SU-DHL-6 (cell line): Measurements from ENCODE around the gene OSCP1.

ENCODE experiments used
- H2AFZ ChIP-seq: fragments of 200-600 bp; sonication (generic); 2 replicates; pipeline ENCODE4 v1.6.1; 2014; ENCODE audit warnings: low read depth, mild to moderate bottlenecking, moderate library complexity, mixed read lengths, antibody characterized with exemption, low read length; ENCODE audit not compliant: severe bottlenecking
- H3F3A ChIP-seq: fragments of 200-600 bp; shearing (Covaris generic); 2 replicates; pipeline ENCODE4 v1.6.0; 2016; ENCODE audit warnings: antibody characterized with exemption, mild to moderate bottlenecking; ENCODE audit not compliant: insufficient read depth
- H3K27ac ChIP-seq: fragments of 200-600 bp; sonication (generic); 2 replicates; pipeline ENCODE4 v1.5.1; 2016; ENCODE audit warnings: low read depth, mild to moderate bottlenecking, low read length, moderate library complexity, mixed read lengths
- H3K27me3 ChIP-seq: fragments of 200-600 bp; sonication (generic), shearing (Covaris generic); 2 replicates; pipeline ENCODE4 v1.6.0; 2014; ENCODE audit warnings: mild to moderate bottlenecking, low read length
- H3K36me3 ChIP-seq: fragments of 200-600 bp; sonication (generic); 2 replicates; pipeline ENCODE4 v1.6.1; 2014; ENCODE audit warnings: mild to moderate bottlenecking, low read length, mixed read lengths
- H3K4me2 ChIP-seq: fragments of 300-600, 200-600 bp; shearing (Covaris generic), sonication (generic); 2 replicates; pipeline ENCODE4 v1.6.0; 2014; ENCODE audit warnings: low read length, low read depth, mild to moderate bottlenecking; ENCODE audit not compliant: poor library complexity, severe bottlenecking
- H3K4me3 ChIP-seq: fragments of 200-600 bp; sonication (generic); 2 replicates; pipeline ENCODE4 v1.5.1; 2014; ENCODE audit warnings: antibody characterized with exemption, low read length, mild to moderate bottlenecking, mixed read lengths; ENCODE audit not compliant: insufficient read depth, poor library complexity, severe bottlenecking
- H3K79me2 ChIP-seq: fragments of 200-600 bp; sonication (generic); 2 replicates; pipeline ENCODE4 v1.6.1; 2014; ENCODE audit warnings: mild to moderate bottlenecking, low read length, moderate library complexity; ENCODE audit not compliant: insufficient read depth
- H3K9ac ChIP-seq: fragments of 200-600 bp; sonication (generic); 2 replicates; pipeline ENCODE4 v1.7.0; 2014; ENCODE audit warnings: mild to moderate bottlenecking, low read length
- H3K9me2 ChIP-seq: fragments of 200-600 bp; sonication (generic); replicated peaks from 2 replicates; pipeline ENCODE4 v1.6.1; 2014; ENCODE audit warnings: low read length; ENCODE audit not compliant: insufficient read depth
- H3K9me3 ChIP-seq: fragments of 200-600 bp; sonication (generic); 2 replicates; pipeline ENCODE4 v1.6.1; 2014; ENCODE audit warnings: low read length, mixed read lengths; ENCODE audit not compliant: insufficient read depth
- H4K20me1 ChIP-seq: fragments of 200-600 bp; sonication (generic); 2 replicates; pipeline ENCODE4 v1.6.1; 2014; ENCODE audit warnings: low read depth, mild to moderate bottlenecking, antibody characterized with exemption, low read length, moderate library complexity, mixed read lengths
- EZH2phosphoT487 ChIP-seq: fragments of 200-600 bp; sonication (generic), shearing (Covaris generic); conservative IDR thresholded peaks from 2 replicates; pipeline ENCODE4 v1.6.1; 2018; ENCODE audit warnings: mild to moderate bottlenecking, antibody characterized with exemption, low read length, moderate library complexity, mixed read lengths
- TF ChIP-seq, protein P1 (sequence below): fragments of 200-600 bp; sonication (generic); IDR thresholded peaks from one replicate; pipeline ENCODE4 v1.5.1; 2017; ENCODE audit warnings: antibody characterized with exemption, mild to moderate bottlenecking, low read length, moderate library complexity; ENCODE audit not compliant: insufficient read depth, poor library complexity, severe bottlenecking

The OSCP1 gene

DNA sequence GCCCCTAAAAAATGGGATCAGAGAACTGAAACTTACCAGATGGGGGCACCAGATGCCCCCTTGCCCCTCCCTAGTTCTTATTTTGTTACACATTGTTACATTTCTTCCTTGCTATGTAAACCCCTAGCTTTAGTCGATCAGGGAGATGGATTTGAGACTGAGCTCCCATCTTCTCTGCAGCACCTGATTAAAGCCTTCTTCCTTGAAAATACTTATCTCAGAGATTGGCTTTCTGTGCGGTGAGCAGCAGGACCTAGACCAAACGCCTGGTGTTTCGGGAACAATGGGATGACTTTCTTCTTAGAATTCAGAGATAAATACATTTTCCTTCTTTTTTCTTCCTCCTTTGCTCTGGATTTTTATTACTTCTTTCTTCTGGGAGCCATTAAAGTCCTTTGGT is 35.9 kb downstream of the OSCP1 start:
- no peaks in the 10 kb centered on the region for H3F3A ChIP-seq
- no peak for TF ChIP-seq EZH2phosphoT487
- TF ChIP-seq, protein P1, sequence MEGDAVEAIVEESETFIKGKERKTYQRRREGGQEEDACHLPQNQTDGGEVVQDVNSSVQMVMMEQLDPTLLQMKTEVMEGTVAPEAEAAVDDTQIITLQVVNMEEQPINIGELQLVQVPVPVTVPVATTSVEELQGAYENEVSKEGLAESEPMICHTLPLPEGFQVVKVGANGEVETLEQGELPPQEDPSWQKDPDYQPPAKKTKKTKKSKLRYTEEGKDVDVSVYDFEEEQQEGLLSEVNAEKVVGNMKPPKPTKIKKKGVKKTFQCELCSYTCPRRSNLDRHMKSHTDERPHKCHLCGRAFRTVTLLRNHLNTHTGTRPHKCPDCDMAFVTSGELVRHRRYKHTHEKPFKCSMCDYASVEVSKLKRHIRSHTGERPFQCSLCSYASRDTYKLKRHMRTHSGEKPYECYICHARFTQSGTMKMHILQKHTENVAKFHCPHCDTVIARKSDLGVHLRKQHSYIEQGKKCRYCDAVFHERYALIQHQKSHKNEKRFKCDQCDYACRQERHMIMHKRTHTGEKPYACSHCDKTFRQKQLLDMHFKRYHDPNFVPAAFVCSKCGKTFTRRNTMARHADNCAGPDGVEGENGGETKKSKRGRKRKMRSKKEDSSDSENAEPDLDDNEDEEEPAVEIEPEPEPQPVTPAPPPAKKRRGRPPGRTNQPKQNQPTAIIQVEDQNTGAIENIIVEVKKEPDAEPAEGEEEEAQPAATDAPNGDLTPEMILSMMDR, result no peak
- no peak overlapping the region for H3K27ac ChIP-seq
- H2AFZ ChIP-seq, result no peak overlapping the region
- no peaks in the 10 kb centered on the region for H3K36me3 ChIP-seq
- no peaks in the 10 kb centered on the region for H3K9me2 ChIP-seq
- no peaks in the 10 kb centered on the region for H3K9me3 ChIP-seq
- H3K4me3 ChIP-seq, result no peak overlapping the region
- no peak overlapping the region for H3K9ac ChIP-seq
- H3K79me2 ChIP-seq, result no peaks in the 10 kb centered on the region
- no peak overlapping the region for H3K4me2 ChIP-seq
- H3K27me3 ChIP-seq, result no peaks in the 10 kb centered on the region
- H4K20me1 ChIP-seq, result no peaks in the 10 kb centered on the region

DNA sequence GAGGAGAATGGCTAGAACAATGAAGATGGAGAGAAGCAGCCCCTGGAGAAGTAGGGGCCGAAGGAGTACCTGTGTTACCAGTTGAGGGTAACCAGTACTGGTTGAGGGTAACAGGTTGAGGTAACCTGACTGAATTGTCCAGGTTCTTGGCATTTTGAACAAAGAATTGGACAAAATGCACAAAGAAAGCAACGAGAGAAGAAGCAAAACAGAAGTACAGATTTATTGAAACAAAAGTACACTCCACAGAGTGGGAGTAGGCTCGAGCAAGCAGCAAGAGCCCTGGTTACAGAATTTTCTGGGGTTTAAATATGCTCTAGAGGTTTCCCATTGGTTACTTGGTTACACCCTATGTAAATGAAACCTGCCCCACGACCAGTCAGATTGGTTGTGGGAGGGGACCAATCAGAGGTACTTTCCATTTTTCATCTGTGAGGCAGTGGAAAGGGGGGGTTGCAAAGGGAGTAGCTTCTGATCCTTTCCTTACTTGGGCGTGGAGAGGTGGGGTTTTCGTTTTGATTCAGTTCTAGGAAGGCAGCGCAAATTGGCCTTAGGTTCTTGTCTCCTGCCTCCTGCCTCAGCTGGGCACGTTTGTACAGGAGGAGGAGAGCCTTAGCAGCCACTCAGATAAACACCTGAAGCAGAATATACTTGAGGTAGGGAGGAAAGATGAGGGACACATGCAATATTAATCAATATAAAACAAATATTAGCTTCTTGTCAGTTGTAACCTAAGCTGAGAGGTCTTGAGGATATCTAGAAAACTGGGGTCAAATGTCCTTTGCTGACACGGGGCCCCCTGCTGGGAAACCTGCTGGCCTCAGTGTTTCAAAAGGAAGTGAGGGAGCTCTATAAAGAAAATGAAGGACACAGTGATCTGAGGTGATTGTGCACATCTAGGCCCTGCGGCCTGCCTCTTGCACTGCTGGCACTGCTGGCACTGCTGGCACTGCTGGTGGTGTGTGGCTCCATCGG is 38.3 kb downstream of the OSCP1 start:
- H3K27ac ChIP-seq, result no peak overlapping the region
- H3K4me2 ChIP-seq, result no peak overlapping the region
- H3K9me3 ChIP-seq, result no peaks in the 10 kb centered on the region
- no peak overlapping the region for H2AFZ ChIP-seq
- no peak for TF ChIP-seq EZH2phosphoT487
- TF ChIP-seq, protein P1, result no peak
- H3K9me2 ChIP-seq, result no peaks in the 10 kb centered on the region
- H4K20me1 ChIP-seq, result no peaks in the 10 kb centered on the region
- no peaks in the 10 kb centered on the region for H3K27me3 ChIP-seq
- no peaks in the 10 kb centered on the region for H3K36me3 ChIP-seq
- no peak overlapping the region for H3K4me3 ChIP-seq
- H3K9ac ChIP-seq, result no peak overlapping the region
- no peaks in the 10 kb centered on the region for H3K79me2 ChIP-seq
- H3F3A ChIP-seq, result no peaks in the 10 kb centered on the region

DNA sequence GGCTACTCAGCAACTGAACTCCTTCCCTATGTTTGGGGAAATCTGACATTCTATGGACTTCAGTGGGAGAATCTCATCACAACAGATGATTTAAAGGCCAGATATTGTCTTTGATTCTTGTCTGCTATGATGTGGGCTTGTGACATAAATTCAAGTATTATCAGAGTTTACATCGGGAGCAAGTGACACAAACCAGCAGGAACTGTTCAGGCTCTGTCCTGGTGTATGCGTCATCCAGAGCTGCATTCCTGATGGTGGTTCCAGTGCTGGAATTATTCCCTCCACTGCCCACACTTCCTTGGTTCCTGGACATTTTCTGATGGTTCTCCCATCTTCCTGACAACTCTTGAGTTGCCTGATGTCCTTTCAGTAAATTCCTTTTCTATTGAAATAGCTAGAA is 41.8 kb downstream of the OSCP1 start:
- Histone ChIP-seq H3F3A (no peaks in the 10 kb centered on the region), H4K20me1 (no peaks in the 10 kb centered on the region), H3K79me2 (no peaks in the 10 kb centered on the region), H2AFZ (no peak overlapping the region), H3K4me3 (no peak overlapping the region), H3K36me3 (no peaks in the 10 kb centered on the region), H3K27me3 (no peaks in the 10 kb centered on the region), H3K4me2 (no peak overlapping the region), H3K27ac (no peak overlapping the region), H3K9me2 (no peaks in the 10 kb centered on the region), H3K9ac (no peak overlapping the region), H3K9me3 (no peaks in the 10 kb centered on the region)
- no peak for TF ChIP-seq EZH2phosphoT487
- TF ChIP-seq, protein P1, result no peak
